IMR-90 (cell line): ENCODE data around the gene DCDC1. TPM values are rescaled to one million over a fixed set of nuclear protein-coding genes. Genes with fewer than 3 reads are reported as not detected.

Source experiments
- ATAC-seq: fragments of 200-7000 bp; cut with Tn5 transposase; 2 replicates; pipeline ENCODE4 v1.9.1; 2020; ENCODE audit warnings: low read depth, mild to moderate bottlenecking, moderate library complexity
- BruUV-seq: library from RNA; stranded (reverse); fragments of 400-500 nt; replicated peaks from 2 replicates; lab custom pipeline; 2021; lab: Mats Ljungman, UMichigan
- CTCF ChIA-PET: fragments of 300-600 bp; formaldehyde crosslinking; extraction: SDS; loops from one replicate; lab custom pipeline; 2021; ENCODE audit warnings: antibody characterized with exemption; lab: Yijun Ruan, JAX
- POLR2A ChIA-PET: fragments of 300-600 bp; sonication (Branson Sonifier 250); formaldehyde crosslinking; loops from one replicate; lab custom pipeline; 2022; ENCODE audit warnings: antibody characterized with exemption; ENCODE audit not compliant: unreplicated experiment; lab: Charles Lee
- DNase-seq: peaks from one replicate; pipeline ENCODE4 v3.0.0; 2013
- H2AFZ ChIP-seq: replicated peaks from 2 replicates; pipeline ENCODE3; 2013; ENCODE audit warnings: low read length, mild to moderate bottlenecking; ENCODE audit not compliant: poor library complexity
- H2AK5ac ChIP-seq: 2 replicates; pipeline ENCODE4 v1.6.1; 2013; ENCODE audit warnings: low read depth, low read length, inconsistent platforms
- H2AK9ac ChIP-seq: replicated peaks from 2 replicates; pipeline ENCODE3; 2013; ENCODE audit warnings: mild to moderate bottlenecking, low read depth, low read length, moderate library complexity; ENCODE audit not compliant: poor library complexity
- H2BK120ac ChIP-seq: 2 replicates; pipeline ENCODE4 v1.6.1; 2013; ENCODE audit warnings: low read depth, low read length, inconsistent platforms
- H2BK15ac ChIP-seq: 3 replicates; pipeline ENCODE4 v1.6.1; 2013; ENCODE audit warnings: low read depth, low read length, inconsistent platforms
- H2BK20ac ChIP-seq: 2 replicates; pipeline ENCODE4 v1.6.1; 2013; ENCODE audit warnings: low read depth, mild to moderate bottlenecking, inconsistent platforms, low read length, moderate library complexity
- H2BK5ac ChIP-seq: 2 replicates; pipeline ENCODE4 v1.6.1; 2013; ENCODE audit warnings: mild to moderate bottlenecking, low read depth, low read length, inconsistent platforms; ENCODE audit not compliant: poor library complexity, severe bottlenecking
- H3K14ac ChIP-seq: replicated peaks from 2 replicates; pipeline ENCODE4 v1.6.1; 2013; ENCODE audit warnings: low read depth, low read length, inconsistent platforms
- H3K18ac ChIP-seq: 2 replicates; pipeline ENCODE4 v1.6.1; 2013; ENCODE audit warnings: low read depth, low read length, control low read depth
- H3K23ac ChIP-seq: 2 replicates; pipeline ENCODE4 v1.6.1; 2013; ENCODE audit warnings: low read depth, low read length, inconsistent platforms
- H3K27ac ChIP-seq: 2 replicates; pipeline ENCODE4 v1.5.1; 2013; ENCODE audit warnings: mild to moderate bottlenecking, control low read depth, low read length; ENCODE audit not compliant: insufficient read depth
- H3K27me3 ChIP-seq: 2 replicates; pipeline ENCODE4 v1.6.1; 2013; ENCODE audit warnings: low read length; ENCODE audit not compliant: control insufficient read depth, insufficient read depth
- H3K36me3 ChIP-seq: 2 replicates; pipeline ENCODE4 v1.6.1; 2013; ENCODE audit warnings: low read length, mixed read lengths; ENCODE audit not compliant: control insufficient read depth, insufficient read depth
- H3K4ac ChIP-seq: 2 replicates; pipeline ENCODE4 v1.6.1; 2013; ENCODE audit warnings: low read depth, low read length, inconsistent platforms
- H3K4me1 ChIP-seq: 2 replicates; pipeline ENCODE4 v1.6.1; 2013; ENCODE audit warnings: low read length, mixed read lengths; ENCODE audit not compliant: control insufficient read depth, insufficient read depth
- H3K4me2 ChIP-seq: 2 replicates; pipeline ENCODE4 v1.6.1; 2013; ENCODE audit warnings: low read depth, mild to moderate bottlenecking, control low read depth, low read length, moderate library complexity
- H3K4me3 ChIP-seq: 2 replicates; pipeline ENCODE4 v1.5.1; 2013; ENCODE audit warnings: low read depth, mild to moderate bottlenecking, control low read depth, low read length, moderate library complexity; ENCODE audit not compliant: insufficient read depth
- H3K56ac ChIP-seq: 2 replicates; pipeline ENCODE4 v1.6.1; 2013; ENCODE audit warnings: low read length, inconsistent platforms; ENCODE audit not compliant: insufficient read depth; ENCODE audit errors: extremely low read depth
- H3K79me1 ChIP-seq, 2 experiments: 2 replicates each; pipeline ENCODE4 v1.6.1; 2013; ENCODE audit warnings: low read length in 2 of 2, inconsistent platforms in 1 of 2, low read depth in 1 of 2
- H3K9ac ChIP-seq: 2 replicates; pipeline ENCODE4 v1.6.1; 2013; ENCODE audit warnings: low read depth, low read length, control low read depth
- H3K9me1 ChIP-seq: 2 replicates; pipeline ENCODE4 v1.6.1; 2013; ENCODE audit warnings: low read length, inconsistent platforms; ENCODE audit not compliant: insufficient read depth
- H3K9me3 ChIP-seq: 2 replicates; pipeline ENCODE4 v1.6.1; 2013; ENCODE audit warnings: low read length; ENCODE audit not compliant: control insufficient read depth, insufficient read depth
- H4K20me1 ChIP-seq: 2 replicates; pipeline ENCODE4 v1.6.1; 2013; ENCODE audit warnings: low read length, inconsistent platforms; ENCODE audit not compliant: insufficient read depth
- H4K5ac ChIP-seq: 2 replicates; pipeline ENCODE4 v1.6.1; 2013; ENCODE audit warnings: mild to moderate bottlenecking, low read depth, low read length, control low read depth
- H4K8ac ChIP-seq, 2 experiments: 2 replicates each; pipeline ENCODE4 v1.6.1; 2013; ENCODE audit warnings: low read depth in 2 of 2, low read length in 2 of 2, control low read depth in 1 of 2, inconsistent platforms in 1 of 2
- H4K91ac ChIP-seq: 2 replicates; pipeline ENCODE4 v1.6.1; 2013; ENCODE audit warnings: low read depth, low read length, inconsistent platforms; ENCODE audit not compliant: insufficient read depth
- BHLHE40 ChIP-seq: fragments of 150-350 bp; IDR thresholded peaks from 2 replicates; pipeline ENCODE4 v1.6.1; 2016; ENCODE audit warnings: mild to moderate bottlenecking, low read depth, low read length
- MAZ ChIP-seq: IDR thresholded peaks from 2 replicates; pipeline ENCODE4 v1.6.1; 2012; ENCODE audit warnings: low read depth, mild to moderate bottlenecking, low read length, improper control_type of control experiment, moderate library complexity, borderline replicate concordance
- RAD21 ChIP-seq: IDR thresholded peaks from 2 replicates; pipeline ENCODE4 v1.6.1; 2012; ENCODE audit warnings: low read length, improper control_type of control experiment
- RFX5 ChIP-seq: IDR thresholded peaks from 2 replicates; pipeline ENCODE4 v1.8.0; 2012; ENCODE audit warnings: low read depth, mild to moderate bottlenecking, low read length, moderate library complexity
- SMC3 ChIP-seq: fragments of 150-350 bp; IDR thresholded peaks from 2 replicates; pipeline ENCODE4 v1.6.1; 2016; ENCODE audit warnings: low read depth, mild to moderate bottlenecking, antibody characterized with exemption, low read length, moderate library complexity
- WGBS, 2 experiments: methylation state at CpG; one replicate each; pipeline versions ENCODE4 v1.1.5 to v1.1.7; 2013; ENCODE audit warnings: missing lambda C conversion rate in 2 of 2; ENCODE audit not compliant: insufficient read length in 1 of 2; ENCODE audit errors: extremely low coverage in 2 of 2; 5-methylcytosine and 5-hydroxymethylcytosine counted together
- dilution Hi-C: fragments of 300-500 bp; cut with HindIII; formaldehyde crosslinking; loops from one replicate; pipeline ENCODE4 v1.14.3; 2018; ENCODE audit warnings: low sequenced_read_pairs; ENCODE audit not compliant: unreplicated experiment
- in situ Hi-C: fragments of 300-500 bp; cut with MboI; formaldehyde crosslinking; loops from 3 replicates; pipeline ENCODE4 v1.14.3; 2019; ENCODE audit warnings: low sequenced_read_pairs, inconsistent platforms, mixed read lengths
- intact Hi-C: fragments of 100-400 bp; cut with micrococcal nuclease; formaldehyde crosslinking; loops from 2 replicates; pipeline ENCODE4 v1.10.0; 2022
- polyA plus RNA-seq, 3 experiments: library from polyadenylated mRNA; depleted of rRNA; stranded (reverse); fragments of >200 nt; gene quantifications; 2 replicates each; pipeline ENCODE4 v1.2.3, GENCODE V29; 2012; ENCODE audit warnings: low replicate concordance in 1 of 3
- total RNA-seq: library from RNA; depleted of rRNA; stranded (reverse); fragments of >200 nt; gene quantifications from 2 replicates; pipeline ENCODE4 v1.2.3, GENCODE V29; 2012

DCDC1 gene
- total and polyA plus RNA-seq, 2 of the 4 experiments (the other 2 are of a cell fraction): not detected

GRCh38 chr11:30938810-30939209, 430.7 kb downstream of the DCDC1 start:
- CTCF ChIA-PET: no interaction called here
- no CpG with 5 or more reads among the region's 6 CpGs for WGBS, 2 experiments
- BruUV-seq: no TSS peak

More at GRCh38 chr11:30938810-30939209, 430.7 kb downstream of the DCDC1 start:
- Histone ChIP-seq H2BK15ac (no peak overlapping the region), H2BK5ac (no peak overlapping the region), H3K9ac (no peak overlapping the region), H3K56ac (no peak overlapping the region), H4K91ac (no peak overlapping the region), H2AK5ac (no peak overlapping the region), H3K36me3 (no peaks in the 10 kb centered on the region), H2AK9ac (no peak overlapping the region), H3K18ac (no peak overlapping the region), H3K79me1 (no peaks in the 10 kb centered on the region), H3K9me3 (no peaks in the 10 kb centered on the region), H4K8ac (no peak overlapping the region), H2AFZ (no peak overlapping the region), H3K27me3 (no peaks in the 10 kb centered on the region), H3K9me1 (no peaks in the 10 kb centered on the region), H3K4me1 (no peaks in the 10 kb centered on the region), H3K4me3 (no peak overlapping the region), H3K14ac (no peak overlapping the region), H4K5ac (no peak overlapping the region), H3K23ac (no peak overlapping the region), H2BK120ac (no peak overlapping the region), H4K20me1 (no peaks in the 10 kb centered on the region), H2BK20ac (no peak overlapping the region), H3K4ac (no peak overlapping the region), H3K27ac (no peak overlapping the region), H3K4me2 (no peak overlapping the region)
- dilution Hi-C loops (no loop called here), in situ Hi-C loops (no loop called here), intact Hi-C loops (no loop called here)
- ATAC-seq: no peak
- DNase-seq: no peak
- POLR2A ChIA-PET: no interaction called here
- TF ChIP-seq BHLHE40: no peak
- TF ChIP-seq RAD21: no peak
- no peak for TF ChIP-seq MAZ
- no peak for TF ChIP-seq RFX5
- TF ChIP-seq SMC3: no peak
